C4-2B (cell line): Measurements from ENCODE around the gene C10orf90.

Source experiments
- ZFX ChIP-seq: fragments of 450-650 bp; IDR thresholded peaks from 2 replicates; pipeline ENCODE4 v1.6.1; 2017
- TF ChIP-seq, protein P1 (sequence below): fragments of 450-650 bp; conservative IDR thresholded peaks from 2 replicates; pipeline ENCODE4 v1.5.1; 2017; ENCODE audit warnings: mild to moderate bottlenecking

GRCh38 chr10:126563361-126563760 lies 107.1 kb downstream of the C10orf90 start:
- TF ChIP-seq, protein P1, sequence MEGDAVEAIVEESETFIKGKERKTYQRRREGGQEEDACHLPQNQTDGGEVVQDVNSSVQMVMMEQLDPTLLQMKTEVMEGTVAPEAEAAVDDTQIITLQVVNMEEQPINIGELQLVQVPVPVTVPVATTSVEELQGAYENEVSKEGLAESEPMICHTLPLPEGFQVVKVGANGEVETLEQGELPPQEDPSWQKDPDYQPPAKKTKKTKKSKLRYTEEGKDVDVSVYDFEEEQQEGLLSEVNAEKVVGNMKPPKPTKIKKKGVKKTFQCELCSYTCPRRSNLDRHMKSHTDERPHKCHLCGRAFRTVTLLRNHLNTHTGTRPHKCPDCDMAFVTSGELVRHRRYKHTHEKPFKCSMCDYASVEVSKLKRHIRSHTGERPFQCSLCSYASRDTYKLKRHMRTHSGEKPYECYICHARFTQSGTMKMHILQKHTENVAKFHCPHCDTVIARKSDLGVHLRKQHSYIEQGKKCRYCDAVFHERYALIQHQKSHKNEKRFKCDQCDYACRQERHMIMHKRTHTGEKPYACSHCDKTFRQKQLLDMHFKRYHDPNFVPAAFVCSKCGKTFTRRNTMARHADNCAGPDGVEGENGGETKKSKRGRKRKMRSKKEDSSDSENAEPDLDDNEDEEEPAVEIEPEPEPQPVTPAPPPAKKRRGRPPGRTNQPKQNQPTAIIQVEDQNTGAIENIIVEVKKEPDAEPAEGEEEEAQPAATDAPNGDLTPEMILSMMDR = no peak
- no peak for TF ChIP-seq ZFX
